HL-60 (cell line): ENCODE measurements around the gene SLC11A2.
A peak's percentile ranks its signal among the peaks of the same experiment; 100 is the strongest.

Experiments used
- DNase-seq, 2 experiments: peaks; one replicate each; pipeline ENCODE4 v3.0.0-alpha.2; 2010 to 2020; ENCODE audit warnings: low read depth in 1 of 2, low spot score in 1 of 2
- H3K27ac ChIP-seq: fragments of 250-450 bp; sonication (Bioruptor Pico); replicated peaks from 2 replicates; pipeline ENCODE4 v1.5.1; 2020; ENCODE audit warnings: mild to moderate bottlenecking, moderate library complexity
- H3K27me3 ChIP-seq: fragments of 250-450 bp; sonication (Bioruptor Pico); 2 replicates; pipeline ENCODE4 v1.5.1; 2021; ENCODE audit warnings: mild to moderate bottlenecking, moderate library complexity; ENCODE audit not compliant: insufficient read depth, poor library complexity, severe bottlenecking
- H3K4me3 ChIP-seq: replicated peaks from 2 replicates; pipeline ENCODE4 v1.5.1; 2011; ENCODE audit warnings: mild to moderate bottlenecking, control low read depth, low read length; ENCODE audit not compliant: insufficient read depth
- CTCF ChIP-seq: IDR thresholded peaks from one replicate; pipeline ENCODE4 v1.5.1; 2011; ENCODE audit warnings: low read length, control low read depth, inconsistent platforms; ENCODE audit not compliant: insufficient read depth
- GABPA ChIP-seq: IDR thresholded peaks from 2 replicates; pipeline ENCODE4 v1.6.1; 2012; ENCODE audit warnings: low read depth
- POLR2AphosphoS5 ChIP-seq: IDR thresholded peaks from 2 replicates; pipeline ENCODE4 v1.6.1; 2012; ENCODE audit warnings: low read depth
- REST ChIP-seq: IDR thresholded peaks from 2 replicates; pipeline ENCODE4 v1.6.1; 2012; ENCODE audit warnings: low read depth; ENCODE audit not compliant: insufficient replicate concordance
- SPI1 ChIP-seq: IDR thresholded peaks from 2 replicates; pipeline ENCODE4 v1.6.1; 2012; ENCODE audit warnings: low read depth, mild to moderate bottlenecking, borderline replicate concordance

The SLC11A2 gene

GRCh38 chr12:51012570-51013236, 13.5 kb downstream of the SLC11A2 start:
- Histone ChIP-seq H3K27ac (no peak overlapping the region), H3K4me3 (no peak overlapping the region), H3K27me3 (no peaks in the 10 kb centered on the region)
- DNase-seq: no peak
- TF ChIP-seq POLR2AphosphoS5: no peak
- TF ChIP-seq REST: no peak

GRCh38 chr12:51011955-51012354, 14.2 kb downstream of the SLC11A2 start:
- DNase-seq: no peak
- Histone ChIP-seq H3K4me3 (no peak overlapping the region), H3K27me3 (no peaks in the 10 kb centered on the region), H3K27ac (no peak overlapping the region)
- TF ChIP-seq SPI1 (no peak), REST (no peak), GABPA (no peak), POLR2AphosphoS5 (no peak), CTCF (no peak)

- Histone ChIP-seq H3K27me3 (no peaks in the 10 kb centered on the region), H3K27ac (peak overlapping the region; percentile 72), H3K4me3 (no peak overlapping the region)
- TF ChIP-seq SPI1 (peak; percentile 74), CTCF (no peak)
- peak in 1 of 2 experiments; percentile 91 for DNase-seq
These were observed 17.1 kb downstream of the SLC11A2 start for GRCh38 chr12:51009056-51009440.

GRCh38 chr12:51008329-51009055, 17.7 kb downstream of the SLC11A2 start:
- Histone ChIP-seq H3K27ac (peak overlapping the region; percentile 72), H3K27me3 (no peaks in the 10 kb centered on the region), H3K4me3 (no peak overlapping the region)
- no peak for TF ChIP-seq CTCF
- no peak for DNase-seq
